ENCODE results near the gene ESPL1.

GRCh38 chr12:53235742-53236442, 32.2 kb upstream of the ESPL1 start:
- no peak for TF ChIP-seq EZH2 (IDR thresholded peaks at IDR 0.05; ENCODE audit: insufficient read depth, poor library complexity, severe bottlenecking)
- TF ChIP-seq EZH2phosphoT487 (IDR thresholded peaks at IDR 0.05; ENCODE audit: insufficient read depth, low read depth) = no peak
